Measurements from ENCODE around the gene CCL28. TPM values are rescaled to one million over a fixed set of nuclear protein-coding genes. Genes with fewer than 3 reads are reported as not detected.

CCL28 gene
- total RNA-seq, 1 experiment from 2014 or later, result 8.5 TPM

GRCh38 chr5:43376496-43377140 is 35.6 kb downstream of the CCL28 start:
- Histone ChIP-seq H3K9me2 (replicated peaks; ENCODE audit: low read length) (no peaks in the 10 kb centered on the region), H3K4me3 (ENCODE audit: low read length) (no peak overlapping the region), H3F3A (ENCODE audit: low read length, unreplicated experiment) (no peaks in the 10 kb centered on the region), H3K36me3 (ENCODE audit: low read depth, low read length) (peaks cover 10% of the 10 kb centered on the region), H3K4me1 (ENCODE audit: insufficient read depth, low read length) (no peaks in the 10 kb centered on the region), H3K27me3 (ENCODE audit: low read length) (no peaks in the 10 kb centered on the region), H3K9ac (ENCODE audit: low read length) (no peak overlapping the region), H4K20me1 (ENCODE audit: low read length) (no peaks in the 10 kb centered on the region), H3K9me3 (ENCODE audit: low read length) (no peaks in the 10 kb centered on the region), H3K4me2 (ENCODE audit: low read length) (no peak overlapping the region), H3K79me2 (ENCODE audit: low read length) (no peaks in the 10 kb centered on the region), H2AFZ (ENCODE audit: low read length) (no peak overlapping the region), H3K27ac (ENCODE audit: low read length) (no peak overlapping the region)
- no TSS peak for BruUV-seq (replicated peaks)
- ChIA-PET POLR2A (ENCODE audit: unreplicated experiment) (no interaction called here), CTCF (no interaction called here)
- intact Hi-C loops (cut with micrococcal nuclease), result no loop called here
- ATAC-seq (no peak), DNase-seq (no peak)
- TF ChIP-seq CTCF (conservative IDR thresholded peaks at IDR 0.05; ENCODE audit: low read depth, low read length) (no peak), EZH2 (IDR thresholded peaks at IDR 0.05; ENCODE audit: low read length, unreplicated experiment) (no peak), EZH2phosphoT487 (IDR thresholded peaks at IDR 0.05; ENCODE audit: borderline replicate concordance, low read length) (no peak)

- Histone ChIP-seq H3K27ac (ENCODE audit: low read length) (no peak overlapping the region), H3K9me2 (replicated peaks; ENCODE audit: low read length) (no peaks in the 10 kb centered on the region), H4K20me1 (ENCODE audit: low read length) (no peaks in the 10 kb centered on the region), H3K4me2 (ENCODE audit: low read length) (no peak overlapping the region), H3K4me1 (ENCODE audit: insufficient read depth, low read length) (no peaks in the 10 kb centered on the region), H2AFZ (ENCODE audit: low read length) (no peak overlapping the region), H3K9me3 (ENCODE audit: low read length) (no peaks in the 10 kb centered on the region), H3K9ac (ENCODE audit: low read length) (no peak overlapping the region), H3K36me3 (ENCODE audit: low read depth, low read length) (peaks cover 7% of the 10 kb centered on the region), H3K4me3 (ENCODE audit: low read length) (no peak overlapping the region), H3K27me3 (ENCODE audit: low read length) (no peaks in the 10 kb centered on the region), H3F3A (ENCODE audit: low read length, unreplicated experiment) (no peaks in the 10 kb centered on the region), H3K79me2 (ENCODE audit: low read length) (no peaks in the 10 kb centered on the region)
- ATAC-seq (no peak), DNase-seq (no peak)
- no TSS peak for BruUV-seq (replicated peaks)
- intact Hi-C loops (cut with micrococcal nuclease), result no loop called here
- no peak for TF ChIP-seq EZH2phosphoT487 (IDR thresholded peaks at IDR 0.05; ENCODE audit: borderline replicate concordance, low read length)
- TF ChIP-seq EZH2 (IDR thresholded peaks at IDR 0.05; ENCODE audit: low read length, unreplicated experiment), result no peak
- TF ChIP-seq CTCF (conservative IDR thresholded peaks at IDR 0.05; ENCODE audit: low read depth, low read length), result no peak
- POLR2A ChIA-PET (ENCODE audit: unreplicated experiment), result no interaction called here
- CTCF ChIA-PET, result no interaction called here
Measured at GRCh38 chr5:43371821-43372220, 40.4 kb downstream of the CCL28 start.

GRCh38 chr5:43370352-43370751 is 41.8 kb downstream of the CCL28 start:
- Histone ChIP-seq H3K27ac (ENCODE audit: low read length) (no peak overlapping the region), H2AFZ (ENCODE audit: low read length) (no peak overlapping the region), H3K4me1 (ENCODE audit: insufficient read depth, low read length) (no peaks in the 10 kb centered on the region), H3K79me2 (ENCODE audit: low read length) (no peaks in the 10 kb centered on the region), H4K20me1 (ENCODE audit: low read length) (no peaks in the 10 kb centered on the region), H3F3A (ENCODE audit: low read length, unreplicated experiment) (no peaks in the 10 kb centered on the region), H3K36me3 (ENCODE audit: low read depth, low read length) (no peaks in the 10 kb centered on the region), H3K9me3 (ENCODE audit: low read length) (no peaks in the 10 kb centered on the region), H3K9me2 (replicated peaks; ENCODE audit: low read length) (no peaks in the 10 kb centered on the region), H3K27me3 (ENCODE audit: low read length) (no peaks in the 10 kb centered on the region), H3K9ac (ENCODE audit: low read length) (no peak overlapping the region), H3K4me2 (ENCODE audit: low read length) (no peak overlapping the region), H3K4me3 (ENCODE audit: low read length) (no peak overlapping the region)
- ChIA-PET POLR2A (ENCODE audit: unreplicated experiment) (no interaction called here), CTCF (no interaction called here)
- BruUV-seq (replicated peaks), result no TSS peak
- DNase-seq, result no peak
- ATAC-seq, result no peak
- intact Hi-C loops (cut with micrococcal nuclease), result no loop called here
- no peak for TF ChIP-seq EZH2 (IDR thresholded peaks at IDR 0.05; ENCODE audit: low read length, unreplicated experiment)
- no peak for TF ChIP-seq EZH2phosphoT487 (IDR thresholded peaks at IDR 0.05; ENCODE audit: borderline replicate concordance, low read length)
- TF ChIP-seq CTCF (conservative IDR thresholded peaks at IDR 0.05; ENCODE audit: low read depth, low read length), result no peak

All from PC-3 (cell line).